ENCODE data around the gene SCN9A. TPM values are rescaled to one million over a fixed set of nuclear protein-coding genes. Genes with fewer than 3 reads are reported as not detected.

Gene SCN9A
- total and polyA plus RNA-seq, 9 of the 15 experiments (the other 6 are each of a cell fraction or from before 2014, with no cell fraction given), result 1.4 to 22.8 (median 7.1) TPM

- TF ChIP-seq ZNF407 (IDR thresholded peaks at IDR 0.05; ENCODE audit: low read depth) (no peak), ETS1 (conservative IDR thresholded peaks at IDR 0.05; ENCODE audit: control insufficient read depth, low read depth, low read length) (peak; percentile 37), FOXO4 (CRISPR knock-in tag; IDR thresholded peaks at IDR 0.05) (no peak), MEIS2 (IDR thresholded peaks at IDR 0.05; ENCODE audit: partially characterized antibody) (peak; percentile 63), U2AF2 (optimal IDR thresholded peaks at IDR 0.05; ENCODE audit: low read depth, low read length) (no peak), MTA2 (IDR thresholded peaks at IDR 0.05; ENCODE audit: low read depth) (peak; percentile 43), ZC3H8 (IDR thresholded peaks at IDR 0.05) (no peak), ZNF766 (CRISPR knock-in tag; conservative IDR thresholded peaks at IDR 0.05) (peak; percentile 73), ZNF280B (CRISPR knock-in tag; IDR thresholded peaks at IDR 0.05) (no peak), CREB1 (IDR thresholded peaks at IDR 0.05) (peak; percentile 83), CREB1 (CRISPR knock-in tag; IDR thresholded peaks at IDR 0.05) (peak; percentile 80), HDAC3 (IDR thresholded peaks at IDR 0.05; ENCODE audit: borderline replicate concordance, partially characterized antibody) (peak; percentile 93), CAMTA2 (CRISPR knock-in tag; conservative IDR thresholded peaks at IDR 0.05) (no peak), ZNF274 (IDR thresholded peaks at IDR 0.05; ENCODE audit: borderline replicate concordance, low read depth, low read length) (no peak), ZNF77 (CRISPR knock-in tag; IDR thresholded peaks at IDR 0.05) (no peak), NCOA4 (IDR thresholded peaks at IDR 0.05; ENCODE audit: partially characterized antibody) (no peak)
Observed at GRCh38 chr2:166375736-166376487, at the start of gene SCN9A (continued).
